GM20431 (cell line): ENCODE data around the gene SPDEF.

Experiments used
- in situ Hi-C: fragments of 300-500 bp; cut with MseI, MboI; formaldehyde crosslinking; loops from one replicate; pipeline ENCODE4 v1.15.0; 2020; ENCODE audit warnings: low sequenced_read_pairs; ENCODE audit not compliant: unreplicated experiment

The SPDEF gene

GRCh38 chr6:34556031-34556471, at the start of gene SPDEF:
Gene SPDEF (minus strand): TSS chr6:34556329. CDS start chr6:34544455, 11,874 bp downstream.
- in situ Hi-C loops = no loop called here

- in situ Hi-C loops = no loop called here
Measured at GRCh38 chr6:34603707-34604106, 47.6 kb upstream of the SPDEF start.

GRCh38 chr6:34602318-34603111, 46.4 kb upstream of the SPDEF start:
- in situ Hi-C loops = no loop called here

DNA sequence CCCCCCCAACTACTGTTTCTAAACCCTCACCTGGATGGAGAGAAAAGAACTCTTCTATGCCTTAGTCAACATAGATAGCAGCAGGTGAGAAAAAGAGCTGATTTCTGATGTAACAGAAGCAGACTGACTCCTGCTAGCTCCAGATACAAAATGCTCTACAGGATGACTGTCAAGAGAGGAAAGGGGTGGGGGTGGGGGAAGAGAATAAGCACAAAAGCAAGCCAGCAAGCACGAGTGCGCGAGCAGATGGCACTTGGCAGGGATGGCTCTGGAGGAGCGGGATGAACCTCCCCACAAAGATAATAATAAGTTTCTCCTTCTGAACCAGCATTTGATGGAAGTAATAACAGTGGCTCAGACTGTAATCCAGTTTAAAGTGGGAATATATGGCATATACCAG, 45.6 kb upstream of the SPDEF start:
- in situ Hi-C loops = no loop called here

DNA sequence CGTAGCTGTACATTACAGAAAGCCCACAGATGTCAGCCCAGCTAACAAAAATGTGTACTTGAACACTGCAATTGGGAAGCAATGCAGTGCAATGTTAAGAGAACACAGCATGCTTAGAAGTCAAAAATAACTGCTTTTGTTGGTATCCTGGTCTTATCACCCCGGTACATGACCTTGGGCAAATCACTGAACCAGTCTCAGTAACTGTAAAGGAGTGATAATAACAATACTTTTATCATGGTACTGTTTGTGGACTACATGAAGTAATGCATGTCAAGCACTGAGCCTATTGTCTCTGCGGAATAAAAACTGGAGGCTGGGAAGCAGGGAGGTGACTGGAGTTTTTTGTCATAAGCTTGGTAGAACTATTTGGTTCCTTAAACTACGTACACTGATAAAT, 44.7 kb upstream of the SPDEF start:
- in situ Hi-C loops = no loop called here

GRCh38 chr6:34600101-34600500, 44.0 kb upstream of the SPDEF start:
- in situ Hi-C loops = no loop called here

GRCh38 chr6:34598712-34599111, 42.6 kb upstream of the SPDEF start:
- in situ Hi-C loops = no loop called here

GRCh38 chr6:34597605-34598353, 41.6 kb upstream of the SPDEF start:
- in situ Hi-C loops = no loop called here

- in situ Hi-C loops = no loop called here
Measured at GRCh38 chr6:34596798-34597197, 40.7 kb upstream of the SPDEF start.

- in situ Hi-C loops = no loop called here
Measured at GRCh38 chr6:34595332-34596184, 39.4 kb upstream of the SPDEF start.

DNA sequence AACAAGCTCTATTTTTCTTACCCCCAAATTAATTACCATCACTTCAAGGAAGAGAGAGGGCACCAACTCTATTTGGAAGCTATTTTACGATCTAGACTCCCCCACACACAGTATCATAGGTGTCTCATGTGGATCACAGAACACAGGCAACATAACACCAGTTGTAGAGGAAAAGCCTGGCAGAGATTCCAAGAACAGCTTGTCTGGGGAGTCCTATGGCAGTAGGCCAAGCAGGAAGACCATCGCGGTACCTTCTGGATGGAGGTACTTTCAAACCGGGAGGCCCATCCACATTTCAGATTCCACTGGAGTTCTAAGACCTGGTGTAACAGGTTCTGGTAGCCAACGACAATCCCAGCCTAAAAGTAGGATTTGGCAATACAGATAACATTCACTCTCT, 37.6 kb upstream of the SPDEF start:
- in situ Hi-C loops = no loop called here

- in situ Hi-C loops = no loop called here
Measured at GRCh38 chr6:34592208-34592952, 36.3 kb upstream of the SPDEF start.

GRCh38 chr6:34589691-34590090, 33.6 kb upstream of the SPDEF start:
- in situ Hi-C loops = no loop called here

DNA sequence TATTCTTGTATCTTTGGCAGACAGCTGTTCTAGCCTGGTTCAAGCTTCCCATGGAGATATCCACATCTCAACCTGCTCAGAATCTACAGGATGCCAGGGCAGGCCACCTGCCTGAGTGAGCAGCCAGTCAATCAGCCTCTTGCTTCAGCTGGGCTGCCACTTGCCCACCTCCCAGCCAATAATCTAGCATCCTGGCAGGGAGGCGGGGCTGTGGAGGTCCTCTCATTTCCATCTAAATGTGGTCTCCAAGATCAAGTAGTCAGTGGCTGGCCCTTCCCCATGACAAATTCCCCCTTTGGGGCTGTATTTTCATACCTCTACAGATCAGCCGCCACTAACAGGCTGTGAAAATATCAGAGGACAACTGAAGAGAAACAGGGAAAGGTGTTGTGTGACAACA, 33.0 kb upstream of the SPDEF start:
- in situ Hi-C loops = no loop called here

GRCh38 chr6:34587851-34588250, 31.7 kb upstream of the SPDEF start:
- in situ Hi-C loops = no loop called here

DNA sequence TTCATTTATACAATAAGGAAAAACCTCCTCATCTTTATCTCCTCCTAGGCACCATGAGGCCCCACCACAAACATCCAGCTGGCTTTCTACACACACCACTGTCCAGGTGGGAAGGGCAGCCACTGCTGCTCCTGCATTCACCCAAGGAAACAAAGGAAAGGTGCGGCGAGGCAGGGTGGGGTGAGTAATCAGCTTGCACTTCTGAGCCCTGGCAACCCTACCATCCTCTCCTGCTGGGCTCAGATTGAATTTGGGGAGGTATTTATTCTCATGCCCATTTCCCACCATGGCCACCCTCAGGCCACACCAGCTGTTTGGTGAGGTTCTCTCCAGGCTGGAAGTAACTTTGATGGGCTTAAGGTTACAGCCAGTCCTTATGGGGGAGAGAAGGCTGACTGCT, 31.2 kb upstream of the SPDEF start:
- in situ Hi-C loops = no loop called here

GRCh38 chr6:34586327-34587040, 30.4 kb upstream of the SPDEF start:
- in situ Hi-C loops = no loop called here

GRCh38 chr6:34585512-34586061, 29.5 kb upstream of the SPDEF start:
- in situ Hi-C loops = no loop called here

- in situ Hi-C loops = no loop called here
Measured at GRCh38 chr6:34585108-34585507, 29.0 kb upstream of the SPDEF start.
